Measurements from ENCODE around the gene TEF. TPM values are rescaled to one million over a fixed set of nuclear protein-coding genes. Genes with fewer than 3 reads are reported as not detected.

Gene TEF, protein sequence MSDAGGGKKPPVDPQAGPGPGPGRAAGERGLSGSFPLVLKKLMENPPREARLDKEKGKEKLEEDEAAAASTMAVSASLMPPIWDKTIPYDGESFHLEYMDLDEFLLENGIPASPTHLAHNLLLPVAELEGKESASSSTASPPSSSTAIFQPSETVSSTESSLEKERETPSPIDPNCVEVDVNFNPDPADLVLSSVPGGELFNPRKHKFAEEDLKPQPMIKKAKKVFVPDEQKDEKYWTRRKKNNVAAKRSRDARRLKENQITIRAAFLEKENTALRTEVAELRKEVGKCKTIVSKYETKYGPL
- total RNA-seq: 2.6 and 4.5 TPM in 2 replicates

GRCh38 chr22:41381329-41382097, at the start of gene TEF:
TEF (plus strand) TSS chr22:41381942; CDS start chr22:41382045, 103 bp downstream.

DNA sequence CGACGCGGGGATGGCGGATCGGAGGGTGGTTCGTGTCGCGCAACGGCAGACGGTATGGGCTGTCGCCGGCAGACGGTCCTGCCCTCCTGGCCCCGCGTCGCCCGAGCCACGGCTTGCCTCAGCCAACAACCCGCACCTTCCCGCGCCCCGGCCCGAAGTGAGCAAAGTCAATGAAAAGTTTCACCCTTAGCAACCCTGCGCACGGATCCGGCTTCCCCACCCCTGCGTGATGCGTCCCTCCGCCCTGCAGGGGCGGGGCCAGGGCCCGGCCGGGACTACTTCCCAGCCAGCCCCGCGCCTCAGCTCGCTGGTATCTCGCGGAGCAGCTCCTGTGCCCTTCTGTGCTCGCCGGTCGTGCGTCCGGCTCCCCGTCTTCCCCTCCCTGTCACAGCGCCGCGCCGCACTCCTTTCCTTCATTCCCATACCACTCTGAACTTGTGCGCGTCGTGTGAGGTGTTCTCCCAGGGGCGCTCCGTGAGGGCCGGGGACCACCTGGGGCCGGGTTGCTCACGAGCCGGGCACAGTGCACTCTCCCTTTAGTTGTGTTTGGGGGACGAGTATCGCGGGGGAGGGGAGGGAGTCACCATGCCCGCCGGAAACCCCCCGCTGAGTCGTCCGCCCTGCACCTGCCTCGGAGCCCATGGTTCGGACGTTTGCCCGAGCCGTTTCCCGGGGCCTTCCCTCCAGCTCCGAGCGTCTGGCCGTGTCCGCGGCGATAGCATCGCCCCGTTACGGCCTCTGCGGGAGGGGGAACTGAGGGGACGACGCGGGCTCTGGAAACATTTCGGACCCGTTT, 65.1 kb downstream of the TEF start, which contains the start of gene TOB2:
Gene TOB2 (minus strand): TSS at position 163 of the 796 bp plus-strand sequence. CDS start 9,456 bp downstream, outside the sequence.

Other genes starting within 250 kb of the TEF start
- 24.0 and 33.0 TPM in 2 replicates for gene L3MBTL2, start 176.6 kb upstream of the TEF start, total RNA-seq
- gene CHADL, start 141.0 kb upstream of the TEF start, total RNA-seq: 0.32 and 1.0 TPM in 2 replicates
- gene RANGAP1, start 95.8 kb upstream of the TEF start, total RNA-seq: 77.2 and 181 TPM in 2 replicates
- gene ZC3H7B, start 80.4 kb upstream of the TEF start, total RNA-seq: 50.2 and 221 TPM in 2 replicates
- 11.3 and 20.6 TPM in 2 replicates for gene TOB2, start 64.9 kb downstream of the TEF start, total RNA-seq
- gene PHF5A, start 86.8 kb downstream of the TEF start, total RNA-seq: 62.5 and 68.5 TPM in 2 replicates
- gene ACO2, start 87.2 kb downstream of the TEF start, total RNA-seq: 57.8 and 111 TPM in 2 replicates
- gene POLR3H, start 162.5 kb downstream of the TEF start, total RNA-seq: 11.5 and 23.7 TPM in 2 replicates
- not detected in 2 replicates for gene CSDC2, start 179.1 kb downstream of the TEF start, total RNA-seq
- 3.6 and 5.2 TPM in 2 replicates for gene PMM1, start 207.9 kb downstream of the TEF start, total RNA-seq
- 10.8 and 18.9 TPM in 2 replicates for gene DESI1, start 239.1 kb downstream of the TEF start, total RNA-seq
- gene XRCC6, start 239.4 kb downstream of the TEF start, total RNA-seq: 304 and 336 TPM in 2 replicates